Measurements from ENCODE around the gene KIAA1217. TPM values are rescaled to one million over a fixed set of nuclear protein-coding genes. Genes with fewer than 3 reads are reported as not detected.

The KIAA1217 gene
- total RNA-seq, 1 experiment from 2014 or later = 23.4 TPM

DNA sequence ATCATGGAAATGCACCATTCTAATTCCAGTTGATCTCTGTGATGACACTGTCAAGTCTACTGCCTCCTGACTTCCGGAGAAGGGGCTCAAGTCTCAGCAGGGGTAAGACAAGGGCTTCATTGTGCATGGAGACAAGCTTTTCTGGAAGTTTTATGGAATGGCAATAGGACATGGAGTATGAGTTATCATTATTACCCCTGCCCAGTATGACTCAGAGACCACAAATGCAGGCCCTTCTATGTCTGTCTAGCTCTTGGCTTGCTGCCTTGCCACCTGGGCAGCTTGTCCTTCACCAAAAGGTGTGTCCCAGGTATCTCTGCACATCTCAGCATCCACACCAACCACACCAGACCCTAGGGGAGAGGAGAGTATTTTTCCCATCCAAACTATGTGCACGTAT lies 34.9 kb upstream of the KIAA1217 start:
- Mint-ChIP-seq H3K36me3 (peaks cover 25% of the 10 kb centered on the region), H3K4me1 (no peaks in the 10 kb centered on the region), H3K9me3 (peaks cover 56% of the 10 kb centered on the region), H3K27me3 (ENCODE audit: low read depth) (no peaks in the 10 kb centered on the region), H3K27ac (no peak overlapping the region), H3K4me3 (no peak overlapping the region)
- DNase-seq (ENCODE audit: low spot score) = no peak
- CTCF ChIA-PET = no interaction called here
- POLR2A ChIA-PET = no interaction called here
- ATAC-seq = no peak
- TF ChIP-seq MYBL2 (CRISPR knock-in tag; IDR thresholded peaks at IDR 0.05) (no peak), TEAD4 (CRISPR knock-in tag; IDR thresholded peaks at IDR 0.05) (no peak), ZNF121 (CRISPR knock-in tag; IDR thresholded peaks at IDR 0.05) (no peak), NR3C1 (CRISPR knock-in tag; conservative IDR thresholded peaks at IDR 0.05; ENCODE audit: low read depth) (no peak), KAT7 (CRISPR knock-in tag; IDR thresholded peaks at IDR 0.05; ENCODE audit: borderline replicate concordance) (no peak)
- TF ChIP-seq, protein P1, sequence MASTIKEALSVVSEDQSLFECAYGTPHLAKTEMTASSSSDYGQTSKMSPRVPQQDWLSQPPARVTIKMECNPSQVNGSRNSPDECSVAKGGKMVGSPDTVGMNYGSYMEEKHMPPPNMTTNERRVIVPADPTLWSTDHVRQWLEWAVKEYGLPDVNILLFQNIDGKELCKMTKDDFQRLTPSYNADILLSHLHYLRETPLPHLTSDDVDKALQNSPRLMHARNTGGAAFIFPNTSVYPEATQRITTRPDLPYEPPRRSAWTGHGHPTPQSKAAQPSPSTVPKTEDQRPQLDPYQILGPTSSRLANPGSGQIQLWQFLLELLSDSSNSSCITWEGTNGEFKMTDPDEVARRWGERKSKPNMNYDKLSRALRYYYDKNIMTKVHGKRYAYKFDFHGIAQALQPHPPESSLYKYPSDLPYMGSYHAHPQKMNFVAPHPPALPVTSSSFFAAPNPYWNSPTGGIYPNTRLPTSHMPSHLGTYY (CRISPR knock-in tag; IDR thresholded peaks at IDR 0.05) = no peak
- TF ChIP-seq, protein P2, sequence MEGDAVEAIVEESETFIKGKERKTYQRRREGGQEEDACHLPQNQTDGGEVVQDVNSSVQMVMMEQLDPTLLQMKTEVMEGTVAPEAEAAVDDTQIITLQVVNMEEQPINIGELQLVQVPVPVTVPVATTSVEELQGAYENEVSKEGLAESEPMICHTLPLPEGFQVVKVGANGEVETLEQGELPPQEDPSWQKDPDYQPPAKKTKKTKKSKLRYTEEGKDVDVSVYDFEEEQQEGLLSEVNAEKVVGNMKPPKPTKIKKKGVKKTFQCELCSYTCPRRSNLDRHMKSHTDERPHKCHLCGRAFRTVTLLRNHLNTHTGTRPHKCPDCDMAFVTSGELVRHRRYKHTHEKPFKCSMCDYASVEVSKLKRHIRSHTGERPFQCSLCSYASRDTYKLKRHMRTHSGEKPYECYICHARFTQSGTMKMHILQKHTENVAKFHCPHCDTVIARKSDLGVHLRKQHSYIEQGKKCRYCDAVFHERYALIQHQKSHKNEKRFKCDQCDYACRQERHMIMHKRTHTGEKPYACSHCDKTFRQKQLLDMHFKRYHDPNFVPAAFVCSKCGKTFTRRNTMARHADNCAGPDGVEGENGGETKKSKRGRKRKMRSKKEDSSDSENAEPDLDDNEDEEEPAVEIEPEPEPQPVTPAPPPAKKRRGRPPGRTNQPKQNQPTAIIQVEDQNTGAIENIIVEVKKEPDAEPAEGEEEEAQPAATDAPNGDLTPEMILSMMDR (IDR thresholded peaks at IDR 0.05) = no peak

DNA sequence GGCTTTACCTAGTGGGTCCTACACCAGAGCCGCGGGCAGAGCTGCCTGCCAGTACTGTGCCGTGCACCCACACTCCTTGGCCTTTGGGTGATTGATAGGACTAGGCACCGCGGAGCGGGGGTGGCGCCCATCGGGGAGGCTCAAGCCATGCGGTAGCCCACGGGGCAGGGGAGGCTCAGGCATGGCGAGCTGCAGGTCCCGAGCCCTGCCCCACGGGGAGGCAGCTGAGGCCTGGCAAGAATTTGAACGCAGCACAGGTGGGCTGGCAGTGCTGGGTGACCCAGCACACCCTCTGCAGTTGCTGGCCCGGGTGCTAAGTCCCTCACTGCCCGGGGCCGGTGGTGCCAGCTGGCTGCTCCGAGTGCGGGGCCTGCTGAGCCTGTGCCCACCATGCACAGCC lies 32.3 kb upstream of the KIAA1217 start:
- ChIA-PET POLR2A (no interaction called here), CTCF (no interaction called here)
- H3K4me3 Mint-ChIP-seq = no peak overlapping the region
- H3K27ac Mint-ChIP-seq = no peak overlapping the region
- no peak for DNase-seq (ENCODE audit: low spot score)
- no peaks in the 10 kb centered on the region; the same call in 1 of the 2 replicates for H3K27me3 Mint-ChIP-seq (ENCODE audit: low read depth)
- H3K4me1 Mint-ChIP-seq = no peaks in the 10 kb centered on the region
- peaks cover 25% of the 10 kb centered on the region for H3K36me3 Mint-ChIP-seq
- H3K9me3 Mint-ChIP-seq = peaks cover 66% of the 10 kb centered on the region
- no peak for ATAC-seq
- TF ChIP-seq, protein P3, sequence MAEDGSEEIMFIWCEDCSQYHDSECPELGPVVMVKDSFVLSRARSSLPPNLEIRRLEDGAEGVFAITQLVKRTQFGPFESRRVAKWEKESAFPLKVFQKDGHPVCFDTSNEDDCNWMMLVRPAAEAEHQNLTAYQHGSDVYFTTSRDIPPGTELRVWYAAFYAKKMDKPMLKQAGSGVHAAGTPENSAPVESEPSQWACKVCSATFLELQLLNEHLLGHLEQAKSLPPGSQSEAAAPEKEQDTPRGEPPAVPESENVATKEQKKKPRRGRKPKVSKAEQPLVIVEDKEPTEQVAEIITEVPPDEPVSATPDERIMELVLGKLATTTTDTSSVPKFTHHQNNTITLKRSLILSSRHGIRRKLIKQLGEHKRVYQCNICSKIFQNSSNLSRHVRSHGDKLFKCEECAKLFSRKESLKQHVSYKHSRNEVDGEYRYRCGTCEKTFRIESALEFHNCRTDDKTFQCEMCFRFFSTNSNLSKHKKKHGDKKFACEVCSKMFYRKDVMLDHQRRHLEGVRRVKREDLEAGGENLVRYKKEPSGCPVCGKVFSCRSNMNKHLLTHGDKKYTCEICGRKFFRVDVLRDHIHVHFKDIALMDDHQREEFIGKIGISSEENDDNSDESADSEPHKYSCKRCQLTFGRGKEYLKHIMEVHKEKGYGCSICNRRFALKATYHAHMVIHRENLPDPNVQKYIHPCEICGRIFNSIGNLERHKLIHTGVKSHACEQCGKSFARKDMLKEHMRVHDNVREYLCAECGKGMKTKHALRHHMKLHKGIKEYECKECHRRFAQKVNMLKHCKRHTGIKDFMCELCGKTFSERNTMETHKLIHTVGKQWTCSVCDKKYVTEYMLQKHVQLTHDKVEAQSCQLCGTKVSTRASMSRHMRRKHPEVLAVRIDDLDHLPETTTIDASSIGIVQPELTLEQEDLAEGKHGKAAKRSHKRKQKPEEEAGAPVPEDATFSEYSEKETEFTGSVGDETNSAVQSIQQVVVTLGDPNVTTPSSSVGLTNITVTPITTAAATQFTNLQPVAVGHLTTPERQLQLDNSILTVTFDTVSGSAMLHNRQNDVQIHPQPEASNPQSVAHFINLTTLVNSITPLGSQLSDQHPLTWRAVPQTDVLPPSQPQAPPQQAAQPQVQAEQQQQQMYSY (CRISPR knock-in tag; IDR thresholded peaks at IDR 0.05) = no peak
- TF ChIP-seq, protein P4, sequence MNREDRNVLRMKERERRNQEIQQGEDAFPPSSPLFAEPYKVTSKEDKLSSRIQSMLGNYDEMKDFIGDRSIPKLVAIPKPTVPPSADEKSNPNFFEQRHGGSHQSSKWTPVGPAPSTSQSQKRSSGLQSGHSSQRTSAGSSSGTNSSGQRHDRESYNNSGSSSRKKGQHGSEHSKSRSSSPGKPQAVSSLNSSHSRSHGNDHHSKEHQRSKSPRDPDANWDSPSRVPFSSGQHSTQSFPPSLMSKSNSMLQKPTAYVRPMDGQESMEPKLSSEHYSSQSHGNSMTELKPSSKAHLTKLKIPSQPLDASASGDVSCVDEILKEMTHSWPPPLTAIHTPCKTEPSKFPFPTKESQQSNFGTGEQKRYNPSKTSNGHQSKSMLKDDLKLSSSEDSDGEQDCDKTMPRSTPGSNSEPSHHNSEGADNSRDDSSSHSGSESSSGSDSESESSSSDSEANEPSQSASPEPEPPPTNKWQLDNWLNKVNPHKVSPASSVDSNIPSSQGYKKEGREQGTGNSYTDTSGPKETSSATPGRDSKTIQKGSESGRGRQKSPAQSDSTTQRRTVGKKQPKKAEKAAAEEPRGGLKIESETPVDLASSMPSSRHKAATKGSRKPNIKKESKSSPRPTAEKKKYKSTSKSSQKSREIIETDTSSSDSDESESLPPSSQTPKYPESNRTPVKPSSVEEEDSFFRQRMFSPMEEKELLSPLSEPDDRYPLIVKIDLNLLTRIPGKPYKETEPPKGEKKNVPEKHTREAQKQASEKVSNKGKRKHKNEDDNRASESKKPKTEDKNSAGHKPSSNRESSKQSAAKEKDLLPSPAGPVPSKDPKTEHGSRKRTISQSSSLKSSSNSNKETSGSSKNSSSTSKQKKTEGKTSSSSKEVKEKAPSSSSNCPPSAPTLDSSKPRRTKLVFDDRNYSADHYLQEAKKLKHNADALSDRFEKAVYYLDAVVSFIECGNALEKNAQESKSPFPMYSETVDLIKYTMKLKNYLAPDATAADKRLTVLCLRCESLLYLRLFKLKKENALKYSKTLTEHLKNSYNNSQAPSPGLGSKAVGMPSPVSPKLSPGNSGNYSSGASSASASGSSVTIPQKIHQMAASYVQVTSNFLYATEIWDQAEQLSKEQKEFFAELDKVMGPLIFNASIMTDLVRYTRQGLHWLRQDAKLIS (CRISPR knock-in tag; IDR thresholded peaks at IDR 0.05; ENCODE audit: borderline replicate concordance) = no peak
- TF ChIP-seq, protein P5, sequence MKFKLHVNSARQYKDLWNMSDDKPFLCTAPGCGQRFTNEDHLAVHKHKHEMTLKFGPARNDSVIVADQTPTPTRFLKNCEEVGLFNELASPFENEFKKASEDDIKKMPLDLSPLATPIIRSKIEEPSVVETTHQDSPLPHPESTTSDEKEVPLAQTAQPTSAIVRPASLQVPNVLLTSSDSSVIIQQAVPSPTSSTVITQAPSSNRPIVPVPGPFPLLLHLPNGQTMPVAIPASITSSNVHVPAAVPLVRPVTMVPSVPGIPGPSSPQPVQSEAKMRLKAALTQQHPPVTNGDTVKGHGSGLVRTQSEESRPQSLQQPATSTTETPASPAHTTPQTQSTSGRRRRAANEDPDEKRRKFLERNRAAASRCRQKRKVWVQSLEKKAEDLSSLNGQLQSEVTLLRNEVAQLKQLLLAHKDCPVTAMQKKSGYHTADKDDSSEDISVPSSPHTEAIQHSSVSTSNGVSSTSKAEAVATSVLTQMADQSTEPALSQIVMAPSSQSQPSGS (CRISPR knock-in tag; IDR thresholded peaks at IDR 0.05; ENCODE audit: borderline replicate concordance, low read depth) = no peak
- TF ChIP-seq MXD4 (CRISPR knock-in tag; IDR thresholded peaks at IDR 0.05; ENCODE audit: borderline replicate concordance) = no peak
- TF ChIP-seq ESRRA (CRISPR knock-in tag; IDR thresholded peaks at IDR 0.05; ENCODE audit: borderline replicate concordance) = no peak
- no peak for TF ChIP-seq GRHL2 (CRISPR knock-in tag; IDR thresholded peaks at IDR 0.05; ENCODE audit: insufficient replicate concordance, severe bottlenecking)
- TF ChIP-seq, protein P1 (CRISPR knock-in tag; IDR thresholded peaks at IDR 0.05) = no peak
- no peak for TF ChIP-seq MYBL2 (CRISPR knock-in tag; IDR thresholded peaks at IDR 0.05)
- TF ChIP-seq, protein P6, sequence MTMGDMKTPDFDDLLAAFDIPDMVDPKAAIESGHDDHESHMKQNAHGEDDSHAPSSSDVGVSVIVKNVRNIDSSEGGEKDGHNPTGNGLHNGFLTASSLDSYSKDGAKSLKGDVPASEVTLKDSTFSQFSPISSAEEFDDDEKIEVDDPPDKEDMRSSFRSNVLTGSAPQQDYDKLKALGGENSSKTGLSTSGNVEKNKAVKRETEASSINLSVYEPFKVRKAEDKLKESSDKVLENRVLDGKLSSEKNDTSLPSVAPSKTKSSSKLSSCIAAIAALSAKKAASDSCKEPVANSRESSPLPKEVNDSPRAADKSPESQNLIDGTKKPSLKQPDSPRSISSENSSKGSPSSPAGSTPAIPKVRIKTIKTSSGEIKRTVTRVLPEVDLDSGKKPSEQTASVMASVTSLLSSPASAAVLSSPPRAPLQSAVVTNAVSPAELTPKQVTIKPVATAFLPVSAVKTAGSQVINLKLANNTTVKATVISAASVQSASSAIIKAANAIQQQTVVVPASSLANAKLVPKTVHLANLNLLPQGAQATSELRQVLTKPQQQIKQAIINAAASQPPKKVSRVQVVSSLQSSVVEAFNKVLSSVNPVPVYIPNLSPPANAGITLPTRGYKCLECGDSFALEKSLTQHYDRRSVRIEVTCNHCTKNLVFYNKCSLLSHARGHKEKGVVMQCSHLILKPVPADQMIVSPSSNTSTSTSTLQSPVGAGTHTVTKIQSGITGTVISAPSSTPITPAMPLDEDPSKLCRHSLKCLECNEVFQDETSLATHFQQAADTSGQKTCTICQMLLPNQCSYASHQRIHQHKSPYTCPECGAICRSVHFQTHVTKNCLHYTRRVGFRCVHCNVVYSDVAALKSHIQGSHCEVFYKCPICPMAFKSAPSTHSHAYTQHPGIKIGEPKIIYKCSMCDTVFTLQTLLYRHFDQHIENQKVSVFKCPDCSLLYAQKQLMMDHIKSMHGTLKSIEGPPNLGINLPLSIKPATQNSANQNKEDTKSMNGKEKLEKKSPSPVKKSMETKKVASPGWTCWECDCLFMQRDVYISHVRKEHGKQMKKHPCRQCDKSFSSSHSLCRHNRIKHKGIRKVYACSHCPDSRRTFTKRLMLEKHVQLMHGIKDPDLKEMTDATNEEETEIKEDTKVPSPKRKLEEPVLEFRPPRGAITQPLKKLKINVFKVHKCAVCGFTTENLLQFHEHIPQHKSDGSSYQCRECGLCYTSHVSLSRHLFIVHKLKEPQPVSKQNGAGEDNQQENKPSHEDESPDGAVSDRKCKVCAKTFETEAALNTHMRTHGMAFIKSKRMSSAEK (CRISPR knock-in tag; IDR thresholded peaks at IDR 0.05; ENCODE audit: borderline replicate concordance) = no peak
